Coronary artery (tissue), 2 donors: ENCODE results near the gene SYNDIG1.

Experiments
- DNase-seq: peaks from one replicate; pipeline ENCODE4 v3.0.0-alpha.2; 2017; ENCODE audit warnings: low spot score
- H3K27ac ChIP-seq, 2 donors: fragments of 200-600 bp; sonication (generic); one replicate each; pipeline ENCODE4 v1.5.1; 2016 to 2019
- H3K4me3 ChIP-seq: fragments of 200-600 bp; sonication (generic); 2 replicates; pipeline ENCODE4 v1.5.1; 2016; ENCODE audit warnings: mild to moderate bottlenecking, moderate library complexity
- CTCF ChIP-seq: fragments of 200-600 bp; sonication (generic); IDR thresholded peaks from one replicate; pipeline ENCODE4 v1.5.1; 2019; ENCODE audit warnings: antibody characterized with exemption

The SYNDIG1 gene

DNA sequence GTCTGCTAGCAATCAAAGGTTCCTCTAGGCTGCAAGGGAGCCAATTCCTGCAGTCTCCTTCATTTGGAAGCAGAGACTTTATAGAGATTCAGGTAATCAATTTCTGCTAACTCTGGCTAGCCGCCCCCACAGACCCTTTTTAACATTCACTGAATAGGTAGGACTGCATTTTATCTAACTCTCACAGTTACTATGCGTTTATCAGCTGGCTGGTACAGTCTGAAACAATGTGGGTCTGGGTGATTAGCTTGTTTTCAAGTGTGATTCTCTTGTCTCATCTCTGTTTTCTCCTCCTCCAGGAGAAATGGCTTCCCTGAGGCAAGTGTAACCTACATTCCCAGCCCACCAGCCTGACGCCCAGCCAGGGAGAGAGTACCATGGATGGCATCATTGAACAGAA, 73.3 kb downstream of the SYNDIG1 start:
- Histone ChIP-seq H3K27ac (no peak overlapping the region), H3K4me3 (no peak overlapping the region)
- no peak for TF ChIP-seq CTCF
- DNase-seq, result no peak

DNA sequence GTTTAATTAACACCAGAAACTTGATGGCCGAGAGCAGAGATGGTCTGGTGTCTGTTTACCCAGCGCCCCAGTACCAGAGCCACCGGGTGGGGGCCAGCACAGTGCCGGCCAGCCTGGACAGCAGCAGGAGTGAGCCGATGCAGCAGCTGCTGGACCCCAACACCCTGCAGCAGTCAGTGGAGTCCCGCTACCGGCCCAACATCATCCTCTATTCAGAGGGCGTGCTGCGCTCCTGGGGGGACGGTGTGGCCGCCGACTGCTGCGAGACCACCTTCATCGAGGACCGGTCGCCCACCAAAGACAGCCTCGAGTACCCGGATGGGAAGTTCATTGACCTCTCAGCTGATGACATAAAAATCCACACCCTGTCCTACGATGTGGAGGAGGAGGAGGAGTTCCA, 73.7 kb downstream of the SYNDIG1 start:
- H3K4me3 ChIP-seq, result no peak overlapping the region
- TF ChIP-seq CTCF, result no peak
- no peak overlapping the region for H3K27ac ChIP-seq
- DNase-seq, result no peak

DNA sequence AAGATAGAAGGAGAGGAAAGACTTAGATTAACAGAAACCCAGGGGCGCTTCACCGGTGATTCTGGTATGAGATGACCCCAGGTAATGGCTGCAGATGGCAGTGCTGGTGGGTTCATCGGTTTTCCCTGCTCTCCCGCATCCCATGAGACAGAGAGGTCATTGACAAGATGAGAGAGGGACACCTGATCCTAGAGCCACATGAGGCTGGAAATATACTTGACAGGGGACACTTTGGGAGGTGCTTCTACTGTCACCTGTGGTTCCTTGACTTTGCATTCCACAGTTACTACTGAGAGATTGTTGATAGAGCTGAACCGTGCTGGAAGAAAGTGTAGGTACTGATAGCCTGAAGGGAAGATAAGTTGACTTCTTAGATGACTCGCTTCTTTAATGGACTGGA, 74.3 kb downstream of the SYNDIG1 start:
- H3K27ac ChIP-seq, result no peak overlapping the region
- no peak for TF ChIP-seq CTCF
- no peak overlapping the region for H3K4me3 ChIP-seq
- DNase-seq, result no peak

DNA sequence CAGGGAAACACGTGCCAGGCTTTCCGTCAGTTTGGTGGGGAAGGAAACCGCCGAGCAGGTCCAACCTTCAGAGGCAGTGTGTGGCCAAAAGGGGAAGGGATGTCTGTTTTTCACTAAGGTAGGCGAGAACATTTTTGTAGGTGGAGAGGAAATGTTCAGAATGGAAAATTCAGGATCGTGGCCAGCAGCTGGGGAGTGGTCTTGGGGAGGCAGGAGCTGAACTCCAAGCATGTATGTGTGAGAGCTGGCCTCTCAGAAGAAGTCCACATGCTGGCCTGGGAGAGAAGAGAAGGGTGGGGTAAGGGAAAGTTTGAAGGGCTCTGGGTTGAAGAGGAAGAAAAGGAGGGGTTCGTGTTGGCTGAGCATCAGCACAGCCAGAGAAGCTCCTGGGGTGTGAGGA, 74.9 kb downstream of the SYNDIG1 start:
- no peak for TF ChIP-seq CTCF
- no peak overlapping the region for H3K4me3 ChIP-seq
- DNase-seq, result no peak
- no peak overlapping the region for H3K27ac ChIP-seq

- TF ChIP-seq CTCF, result no peak
- H3K27ac ChIP-seq, result no peak overlapping the region
- DNase-seq, result no peak
- H3K4me3 ChIP-seq, result no peak overlapping the region
Observed at GRCh38 chr20:24545168-24545567, 75.7 kb downstream of the SYNDIG1 start.

- H3K4me3 ChIP-seq, result no peak overlapping the region
- DNase-seq, result no peak
- H3K27ac ChIP-seq, result no peak overlapping the region
Observed at GRCh38 chr20:24546232-24546892, 76.9 kb downstream of the SYNDIG1 start.

More at GRCh38 chr20:24546232-24546892, 76.9 kb downstream of the SYNDIG1 start:
- TF ChIP-seq CTCF, result no peak
